ENCODE results near the gene UBAP1L.

UBAP1L gene

GRCh38 chr15:65051266-65051665, 63.7 kb downstream of the UBAP1L start:
- no peak for DNase-seq (ENCODE audit: low read depth, low spot score)
- no peak overlapping the region for H3K27ac ChIP-seq

GRCh38 chr15:65050270-65050669, 64.7 kb downstream of the UBAP1L start:
- no peak for DNase-seq (ENCODE audit: low read depth, low spot score)
- H3K27ac ChIP-seq: no peak overlapping the region

GRCh38 chr15:65049418-65049840, 65.6 kb downstream of the UBAP1L start:
- H3K27ac ChIP-seq: no peak overlapping the region
- DNase-seq (ENCODE audit: low read depth, low spot score): peak; percentile 60

- H3K27ac ChIP-seq: no peak overlapping the region
- DNase-seq (ENCODE audit: low read depth, low spot score): no peak
These were observed 66.8 kb downstream of the UBAP1L start for GRCh38 chr15:65048241-65048640.

- H3K27ac ChIP-seq: peak within 1 kb of the TSS; percentile 47
- no peak for DNase-seq (ENCODE audit: low read depth, low spot score)
These were observed 70.1 kb downstream of the UBAP1L start, which contains the start of gene SLC51B for GRCh38 chr15:65044724-65045481. Gene SLC51B (plus strand): TSS chr15:65045387. CDS start chr15:65050005, 4,618 bp downstream.

GRCh38 chr15:65044218-65044617, 70.8 kb downstream of the UBAP1L start:
- H3K27ac ChIP-seq: peak overlapping the region; percentile 47
- peak; percentile 45 for DNase-seq (ENCODE audit: low read depth, low spot score)

- DNase-seq (ENCODE audit: low read depth, low spot score): no peak
- peak overlapping the region; percentile 47 for H3K27ac ChIP-seq
These were observed 72.1 kb downstream of the UBAP1L start for GRCh38 chr15:65042776-65043327.

All from epithelial cell of prostate (primary cell).